Activated T-helper 1 cell treated with anti-CD3 and anti-CD28 coated beads, Interleukin-2, amount 50 U/mL, for 16 hours (primary cell): ENCODE data around the gene KCNAB1.
"Not testable (repeated sequence)": the region's sequence is repeated elsewhere in the genome, so short reads cannot be mapped to it uniquely, and the experiment has no call there.

Experiments used
- DNase-seq, 2 donors: peaks; one replicate each; pipeline ENCODE4 v3.0.0-alpha.2; 2020; ENCODE audit warnings: low read depth in 1 of 2, low spot score in 1 of 2

Gene KCNAB1

DNA sequence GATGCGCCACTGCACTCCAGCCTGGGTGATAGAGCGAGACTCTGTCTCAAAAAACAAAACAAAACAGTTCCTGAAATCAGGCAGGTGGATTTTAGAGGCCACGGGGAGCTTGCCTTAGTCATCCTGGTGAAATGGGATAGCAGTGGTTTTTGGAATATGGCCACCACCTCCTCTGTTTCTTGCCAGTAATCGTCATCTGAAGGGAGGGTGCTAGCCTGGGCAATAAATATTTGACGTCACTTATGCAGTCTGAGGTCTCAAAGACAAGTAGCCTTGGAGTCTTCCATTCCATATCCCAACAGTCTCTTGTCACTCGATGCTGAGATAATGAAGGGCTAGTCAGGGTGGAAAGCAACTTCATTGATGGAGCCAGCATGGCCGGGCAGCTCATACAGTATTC is 55.2 kb downstream of the KCNAB1 start:
- no peak for DNase-seq

DNA sequence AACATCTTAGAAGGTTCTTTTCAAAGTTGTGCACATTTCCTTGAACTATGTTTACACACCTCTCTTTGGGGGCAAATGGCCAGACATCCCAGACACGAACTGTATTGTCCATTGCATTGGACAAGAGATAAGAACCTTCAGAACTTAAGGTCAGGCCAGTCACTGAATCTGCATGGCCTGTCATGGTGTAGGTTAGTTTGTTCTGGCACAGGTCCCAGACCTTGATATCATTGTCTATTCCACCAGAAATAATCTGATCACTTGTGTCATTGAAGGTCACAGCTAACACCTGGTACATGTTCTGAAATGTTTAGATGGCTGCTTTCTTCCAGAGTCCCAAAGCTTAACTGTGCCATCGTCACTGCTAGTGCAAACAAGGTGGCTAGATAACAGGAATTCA is 55.7 kb downstream of the KCNAB1 start:
- no peak for DNase-seq

DNA sequence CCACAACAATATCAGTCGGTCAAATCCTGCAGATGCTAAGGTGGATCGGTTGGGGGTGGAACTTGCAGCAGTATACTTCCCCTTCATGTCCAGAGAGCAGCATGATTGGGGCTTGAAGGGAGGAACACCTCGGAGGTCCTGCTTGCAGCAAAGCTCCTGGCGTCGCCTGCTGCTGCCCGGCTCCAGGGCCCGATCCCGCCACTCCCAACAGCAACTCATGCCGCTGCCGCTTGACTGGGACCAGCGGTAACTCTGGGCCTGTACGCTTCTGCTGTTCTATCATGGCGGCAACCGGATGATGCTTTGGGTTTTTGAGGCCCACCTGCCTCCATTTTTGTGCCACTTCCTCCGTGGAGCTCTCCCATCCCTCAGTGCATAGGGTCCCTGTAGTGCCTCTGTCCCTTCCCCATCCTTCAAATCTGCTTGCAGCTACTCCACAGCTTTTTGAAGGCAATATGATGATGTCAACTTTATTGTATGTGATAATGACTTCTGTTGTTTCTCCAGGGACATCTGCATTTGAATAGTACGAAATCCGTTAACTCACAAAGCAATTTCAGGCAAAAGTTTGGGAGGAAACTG is 56.3 kb downstream of the KCNAB1 start:
- no peak for DNase-seq

GRCh38 chr3:156180077-156180476 is 59.7 kb downstream of the KCNAB1 start:
- DNase-seq: no peak

- no peak for DNase-seq
Observed at GRCh38 chr3:156181509-156181908, 61.1 kb downstream of the KCNAB1 start.

GRCh38 chr3:156183396-156183795 is 63.0 kb downstream of the KCNAB1 start:
- DNase-seq: no peak

- DNase-seq: no peak
Observed at GRCh38 chr3:156184156-156184555, 63.8 kb downstream of the KCNAB1 start.

DNA sequence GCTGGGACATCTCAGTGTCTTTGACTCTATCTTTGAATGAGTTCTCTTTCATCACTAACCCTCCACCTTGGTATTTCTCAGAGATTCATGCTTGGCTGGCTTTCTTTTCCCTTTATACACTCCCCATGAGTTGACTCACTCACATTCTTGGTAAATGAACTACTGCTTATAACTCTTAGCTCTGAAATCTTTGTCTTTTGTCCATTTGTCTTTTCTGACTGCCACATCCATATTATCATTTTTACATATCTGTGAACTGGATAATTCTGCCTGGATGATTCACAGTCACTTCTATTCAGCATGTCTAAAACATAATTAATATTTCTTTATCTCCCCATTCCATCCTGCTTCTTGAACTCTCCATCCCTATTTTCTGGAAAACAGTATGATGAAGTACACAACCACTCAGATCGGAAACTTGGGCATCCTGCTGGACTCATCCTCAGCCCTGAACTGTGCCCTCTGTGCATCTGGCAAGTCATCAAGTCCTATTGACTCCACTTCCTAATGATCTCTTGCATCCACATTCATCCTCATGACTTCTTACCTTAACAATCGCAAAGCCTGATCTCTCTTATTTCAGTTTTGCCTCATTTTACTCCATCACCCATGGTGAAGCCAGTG is 66.9 kb downstream of the KCNAB1 start:
- DNase-seq: no peak

GRCh38 chr3:156188757-156189156 is 68.4 kb downstream of the KCNAB1 start:
- DNase-seq: no peak

GRCh38 chr3:156189927-156190326 is 69.5 kb downstream of the KCNAB1 start:
- no peak for DNase-seq

- DNase-seq: not testable (repeated sequence)
Observed at GRCh38 chr3:156194945-156195344, 74.6 kb downstream of the KCNAB1 start.

GRCh38 chr3:156197152-156197551 is 76.8 kb downstream of the KCNAB1 start:
- not testable (repeated sequence) for DNase-seq

GRCh38 chr3:156201411-156202405 is 81.3 kb downstream of the KCNAB1 start:
- DNase-seq: no peak

- no peak for DNase-seq
Observed at GRCh38 chr3:156206157-156206556, 85.8 kb downstream of the KCNAB1 start.

- DNase-seq: no peak
Observed at GRCh38 chr3:156207802-156208685, 87.7 kb downstream of the KCNAB1 start.

DNA sequence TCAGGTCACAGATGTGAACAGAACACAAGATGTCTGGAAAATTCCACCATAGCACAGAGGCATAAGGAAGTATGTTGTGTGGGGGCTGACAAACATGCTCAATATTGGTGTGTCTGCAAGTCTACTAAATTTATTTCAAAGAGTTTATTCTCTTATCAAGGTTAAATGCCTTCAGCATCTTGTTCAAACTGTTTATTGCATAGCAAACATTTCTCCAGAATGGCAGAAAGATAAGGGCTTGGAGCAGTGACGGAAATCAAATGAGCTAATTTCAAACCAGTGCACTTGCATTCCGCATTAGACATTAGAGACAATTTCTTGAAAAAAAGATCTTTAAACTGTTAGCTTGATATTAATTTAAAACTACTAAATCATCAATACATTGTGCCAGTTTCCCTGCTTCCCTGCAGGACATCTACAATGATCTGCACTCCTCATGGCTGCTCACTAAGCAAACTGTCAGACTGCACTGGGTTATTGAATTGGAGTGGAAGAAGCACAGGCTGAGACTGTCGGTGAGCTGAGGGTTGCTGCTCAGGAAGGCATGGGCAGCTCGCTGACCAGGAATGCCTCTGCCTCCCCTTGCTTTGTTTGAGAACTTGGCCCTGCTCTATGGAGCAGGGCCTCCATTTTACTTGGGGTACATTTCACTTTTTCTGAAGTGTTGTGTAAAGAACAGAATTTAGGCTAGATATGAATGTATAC is 89.4 kb downstream of the KCNAB1 start:
- no peak for DNase-seq

DNA sequence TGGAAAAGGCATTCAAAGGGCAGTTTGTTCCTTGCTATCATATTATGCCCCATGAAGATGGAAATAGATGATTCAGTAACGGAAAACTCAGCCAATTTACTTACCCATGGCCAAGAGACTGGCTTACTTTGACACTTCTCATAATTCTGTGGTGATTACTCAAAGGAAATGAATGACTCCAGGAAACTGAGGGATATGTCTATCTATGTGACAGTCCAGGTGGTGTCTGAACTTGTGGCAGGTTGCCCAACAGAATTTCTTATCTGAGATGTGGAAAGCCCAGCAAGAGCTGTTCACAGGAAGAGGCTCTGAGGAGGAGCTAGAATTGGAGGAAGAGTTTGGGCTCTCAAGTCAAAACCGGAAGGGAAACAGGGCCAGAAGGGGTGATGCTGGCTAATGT is 91.2 kb downstream of the KCNAB1 start:
- DNase-seq: no peak

DNA sequence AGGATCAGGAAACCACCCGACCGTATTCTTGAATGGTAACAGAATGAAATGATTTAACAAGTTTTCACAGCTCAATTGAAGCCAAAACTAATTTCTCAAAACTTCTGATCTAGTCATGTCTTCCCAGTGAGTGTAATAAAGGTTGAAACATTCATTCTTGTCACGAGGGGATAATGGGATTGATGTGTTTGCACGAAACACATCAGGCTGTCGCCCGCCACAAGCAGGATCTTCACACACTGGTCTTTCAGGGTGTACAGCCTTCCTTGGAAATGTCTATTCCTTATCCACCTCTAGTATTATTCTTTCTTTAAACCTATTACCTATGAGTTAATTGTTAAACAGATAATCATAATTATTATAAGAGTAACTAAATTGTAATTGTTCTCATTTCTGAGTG is 94.3 kb downstream of the KCNAB1 start:
- no peak for DNase-seq

GRCh38 chr3:156215751-156216150 is 95.4 kb downstream of the KCNAB1 start:
- no peak for DNase-seq

DNA sequence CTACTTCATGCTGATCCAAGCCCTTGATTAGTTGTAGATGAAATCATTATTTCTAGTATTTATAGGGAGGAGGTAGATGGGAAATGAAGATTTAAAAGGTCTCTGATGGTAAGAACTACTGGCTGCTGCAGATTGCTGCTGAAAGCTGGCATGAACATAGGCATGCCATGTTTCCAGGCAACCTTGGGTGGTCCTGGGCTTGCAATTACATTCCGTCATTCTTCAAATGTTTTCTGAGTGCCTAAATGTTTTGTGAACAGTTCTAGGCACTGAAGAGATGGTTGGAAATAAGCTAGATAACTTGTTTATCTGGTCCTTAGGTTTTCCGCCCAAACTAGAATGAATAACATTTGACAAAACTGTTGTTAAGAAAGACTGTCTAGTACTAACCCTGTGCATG is 95.8 kb downstream of the KCNAB1 start:
- no peak for DNase-seq
